Lung (tissue), 12 donors: Measurements from ENCODE around the gene MRM2. TPM values are rescaled to one million over a fixed set of nuclear protein-coding genes. Genes with fewer than 3 reads are reported as not detected.

ENCODE experiments used
- ATAC-seq: fragments of 200-7000 bp; cut with Tn5 transposase; one replicate; pipeline ENCODE4 v1.9.1; 2020; ENCODE audit warnings: moderate number of reproducible peaks; ENCODE audit not compliant: insufficient read depth, low FRiP score
- DNase-seq, 3 donors: peaks; one replicate each; pipeline ENCODE4 v3.0.0-alpha.2; 2013 to 2017
- H3K27ac ChIP-seq, 2 donors: one replicate each; pipeline ENCODE4 v1.5.1; 2013; ENCODE audit warnings: mild to moderate bottlenecking in 2 of 2, moderate library complexity in 2 of 2, control low read depth in 1 of 2, inconsistent platforms in 1 of 2, low read depth in 1 of 2, low read length in 1 of 2
- H3K27me3 ChIP-seq, 3 donors: one replicate each; pipeline ENCODE4 v1.5.1; 2013; ENCODE audit warnings: low read length in 2 of 3; ENCODE audit not compliant: control insufficient read depth in 3 of 3, insufficient read depth in 3 of 3
- H3K36me3 ChIP-seq, 4 donors: one replicate each; pipeline ENCODE4 v1.5.1; 2013; ENCODE audit warnings: low read length in 4 of 4, mild to moderate bottlenecking in 1 of 4, moderate library complexity in 1 of 4; ENCODE audit not compliant: control insufficient read depth in 4 of 4, insufficient read depth in 4 of 4
- H3K4me1 ChIP-seq, 5 donors: one replicate each; pipeline ENCODE4 v1.5.1; 2013; ENCODE audit warnings: low read length in 5 of 5, mild to moderate bottlenecking in 2 of 5, moderate library complexity in 1 of 5; ENCODE audit not compliant: control insufficient read depth in 5 of 5, insufficient read depth in 5 of 5
- H3K4me3 ChIP-seq: one replicate; pipeline ENCODE4 v1.5.1; 2013; ENCODE audit warnings: mild to moderate bottlenecking, control low read depth, moderate library complexity
- H3K9ac ChIP-seq, 2 donors: one replicate each; pipeline ENCODE4 v1.5.1; 2013; ENCODE audit warnings: low read length in 2 of 2, control low read depth in 1 of 2; ENCODE audit not compliant: insufficient read depth in 1 of 2
- H3K9me3 ChIP-seq, 4 donors: one replicate each; pipeline ENCODE4 v1.5.1; 2013; ENCODE audit warnings: low read length in 3 of 4, mild to moderate bottlenecking in 1 of 4, moderate library complexity in 1 of 4; ENCODE audit not compliant: control insufficient read depth in 4 of 4, insufficient read depth in 3 of 4
- WGBS, 2 donors: extraction: QIAGEN DNeasy Blood & Tissue Kit; methylation state at CpG; one replicate each; pipeline ENCODE4 v1.1.7; 2013; 5-methylcytosine and 5-hydroxymethylcytosine counted together
- polyA plus RNA-seq, 2 donors: library from polyadenylated mRNA; stranded (reverse); fragments of 200-250 nt; gene quantifications; one replicate each; pipeline ENCODE4 v1.2.1, GENCODE V29; 2013
- total RNA-seq, 2 donors: library from RNA; depleted of rRNA in 1 of 2; stranded (reverse); fragments of >200 nt in 1 of 2; gene quantifications; one replicate each; pipeline ENCODE4 v1.2.1, GENCODE V29; 2014 to 2021
- TF ChIP-seq, protein P1 (sequence below): IDR thresholded peaks from 2 replicates; pipeline ENCODE4 v1.5.1; 2012; ENCODE audit warnings: mild to moderate bottlenecking; ENCODE audit errors: control extremely low read depth, extremely low read depth
- donor health status: control.
- donor health status: control.
- donor health status: Bipolar disorder and iron deficiency.
- donor health status: healthy.
- donor health status: DM: yes; HTN: yes; CAD: no.

MRM2 gene
- total and polyA plus RNA-seq, 4 donors, result 18.7 to 25.5 (median 23.1) TPM

DNA sequence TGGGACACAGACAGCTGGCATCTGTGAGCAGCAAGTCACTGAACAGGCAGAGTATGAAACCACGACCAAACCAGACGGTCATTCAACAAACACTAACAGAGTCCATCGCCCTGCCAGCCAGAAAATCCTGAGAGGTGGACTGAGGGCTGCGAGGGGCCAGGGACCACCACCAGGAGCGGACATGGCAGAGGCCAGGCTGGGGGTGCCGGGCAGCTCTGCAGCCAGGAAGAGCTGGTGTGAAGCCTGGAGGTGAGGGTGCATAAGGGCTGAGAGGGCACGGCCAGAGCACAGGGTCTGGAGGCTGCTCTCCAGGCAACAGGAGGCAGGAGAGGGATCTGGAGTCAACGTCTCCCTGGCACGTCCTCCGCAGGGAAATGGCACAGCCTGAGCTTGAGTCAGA lies 24.8 kb downstream of the MRM2 start:
- WGBS, 2 donors, result 90 to 98% methylated on average over 10 of the region's 10 CpGs
- no peaks in the 10 kb centered on the region for H3K27me3 ChIP-seq
- H3K9me3 ChIP-seq, result peaks cover 0 to 4% (median 0%) of the 10 kb centered on the region in 4 donors
- no peak overlapping the region for H3K4me3 ChIP-seq
- ATAC-seq (no peak), DNase-seq (no peak)
- no peak overlapping the region for H3K9ac ChIP-seq
- H3K4me1 ChIP-seq, result no peaks in the 10 kb centered on the region
- H3K36me3 ChIP-seq, result peaks cover 7 to 78% (median 38%) of the 10 kb centered on the region in 4 donors
- H3K27ac ChIP-seq, result no peak overlapping the region
- TF ChIP-seq, protein P1, sequence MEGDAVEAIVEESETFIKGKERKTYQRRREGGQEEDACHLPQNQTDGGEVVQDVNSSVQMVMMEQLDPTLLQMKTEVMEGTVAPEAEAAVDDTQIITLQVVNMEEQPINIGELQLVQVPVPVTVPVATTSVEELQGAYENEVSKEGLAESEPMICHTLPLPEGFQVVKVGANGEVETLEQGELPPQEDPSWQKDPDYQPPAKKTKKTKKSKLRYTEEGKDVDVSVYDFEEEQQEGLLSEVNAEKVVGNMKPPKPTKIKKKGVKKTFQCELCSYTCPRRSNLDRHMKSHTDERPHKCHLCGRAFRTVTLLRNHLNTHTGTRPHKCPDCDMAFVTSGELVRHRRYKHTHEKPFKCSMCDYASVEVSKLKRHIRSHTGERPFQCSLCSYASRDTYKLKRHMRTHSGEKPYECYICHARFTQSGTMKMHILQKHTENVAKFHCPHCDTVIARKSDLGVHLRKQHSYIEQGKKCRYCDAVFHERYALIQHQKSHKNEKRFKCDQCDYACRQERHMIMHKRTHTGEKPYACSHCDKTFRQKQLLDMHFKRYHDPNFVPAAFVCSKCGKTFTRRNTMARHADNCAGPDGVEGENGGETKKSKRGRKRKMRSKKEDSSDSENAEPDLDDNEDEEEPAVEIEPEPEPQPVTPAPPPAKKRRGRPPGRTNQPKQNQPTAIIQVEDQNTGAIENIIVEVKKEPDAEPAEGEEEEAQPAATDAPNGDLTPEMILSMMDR, result no peak

DNA sequence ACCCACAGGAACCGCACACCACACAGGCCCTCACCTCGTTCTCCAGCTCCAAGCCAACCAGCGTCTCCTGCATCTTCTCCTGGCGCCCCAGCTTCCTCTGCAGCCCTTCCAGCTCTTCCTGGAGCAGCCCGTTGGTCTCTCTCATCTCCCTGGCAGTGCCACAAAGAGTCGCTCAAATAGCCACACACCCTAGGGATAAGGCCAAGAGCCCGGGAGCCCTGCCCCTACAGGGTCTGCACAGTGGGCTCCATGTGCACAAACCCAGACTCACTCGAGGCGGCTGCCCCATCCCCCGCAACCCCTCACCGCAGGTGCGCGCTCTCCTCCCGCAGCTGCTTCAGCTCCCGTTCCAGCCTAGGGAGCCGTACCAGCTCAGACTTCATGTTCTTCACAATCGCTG lies 26.2 kb downstream of the MRM2 start:
- ATAC-seq (no peak), DNase-seq (no peak)
- H3K4me1 ChIP-seq, result no peaks in the 10 kb centered on the region
- H3K27me3 ChIP-seq, result no peaks in the 10 kb centered on the region
- no peak overlapping the region for H3K27ac ChIP-seq
- peaks cover 9 to 78% (median 37%) of the 10 kb centered on the region in 4 donors for H3K36me3 ChIP-seq
- 89 to 94% methylated on average over 17 of the region's 17 CpGs for WGBS, 2 donors
- H3K9me3 ChIP-seq, result peaks cover 0 to 4% (median 0%) of the 10 kb centered on the region in 4 donors
- no peak overlapping the region for H3K4me3 ChIP-seq
- H3K9ac ChIP-seq, result no peak overlapping the region
- TF ChIP-seq, protein P1, result no peak

DNA sequence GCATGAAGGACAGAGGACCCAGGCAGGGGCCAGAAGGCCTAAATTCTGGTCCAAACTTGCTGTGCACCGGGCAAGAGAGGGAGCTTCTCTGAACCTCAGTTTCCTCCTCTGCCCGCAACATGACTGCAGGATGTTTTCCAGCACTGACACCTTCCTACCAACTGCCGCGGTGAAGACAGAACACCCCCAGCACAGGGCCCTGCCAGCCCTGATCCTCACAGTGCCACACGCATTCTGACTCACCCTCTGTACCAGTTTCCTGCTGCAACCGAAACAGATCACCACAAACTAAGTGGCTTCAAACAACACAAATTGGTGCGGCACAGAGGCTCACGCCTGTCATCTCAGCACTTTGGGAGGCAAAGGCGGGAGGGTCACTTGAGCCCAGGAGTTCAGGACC lies 27.4 kb downstream of the MRM2 start:
- H3K9me3 ChIP-seq, result peaks cover 0 to 4% (median 0%) of the 10 kb centered on the region in 4 donors
- H3K27ac ChIP-seq, result peak overlapping the region in 1 of 2 donors; percentile 75
- no peak overlapping the region for H3K9ac ChIP-seq
- H3K36me3 ChIP-seq, result peaks cover 9 to 76% (median 39%) of the 10 kb centered on the region in 4 donors
- TF ChIP-seq, protein P1, result no peak
- H3K4me1 ChIP-seq, result no peaks in the 10 kb centered on the region
- ATAC-seq (no peak), DNase-seq (no peak)
- WGBS, 2 donors, result 74 to 82% methylated on average over 9 of the region's 9 CpGs
- no peak overlapping the region for H3K4me3 ChIP-seq
- H3K27me3 ChIP-seq, result no peaks in the 10 kb centered on the region

DNA sequence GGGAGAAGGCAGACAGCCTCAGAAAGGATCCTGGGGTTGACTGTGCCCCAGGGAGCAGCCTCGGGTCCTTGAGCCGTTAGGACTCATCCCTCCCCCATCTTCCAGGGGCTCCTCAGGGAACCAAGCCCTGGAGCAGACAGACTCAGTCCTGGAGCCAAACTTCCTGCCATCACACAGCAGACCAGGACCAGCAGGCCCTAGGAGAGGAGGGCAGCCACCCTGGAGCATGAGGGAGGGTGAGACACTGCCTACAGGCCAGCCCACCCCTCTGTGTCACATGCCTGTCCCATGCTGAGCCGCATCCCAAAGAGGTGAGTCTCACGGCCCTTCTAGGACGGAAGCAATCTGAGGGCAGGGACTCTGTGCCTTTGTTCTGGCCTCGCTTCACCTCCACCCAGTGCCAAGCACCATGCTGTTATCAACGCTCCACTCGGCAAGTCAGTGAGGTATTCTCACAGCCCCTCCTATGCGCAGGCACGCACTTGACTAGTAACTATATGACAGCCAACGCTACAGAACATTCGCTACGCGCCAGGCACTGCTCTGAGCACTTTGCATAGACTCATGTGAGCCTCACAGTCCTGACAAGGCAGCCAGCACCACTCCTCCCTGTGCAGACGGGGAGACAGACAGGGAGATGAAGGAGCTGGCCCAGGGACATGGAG lies 28.3 kb downstream of the MRM2 start:
- ATAC-seq, result no peak
- TF ChIP-seq, protein P1, result no peak
- Histone ChIP-seq H3K9me3 (peaks cover 0 to 4% (median 0%) of the 10 kb centered on the region in 4 donors), H3K4me1 (no peaks in the 10 kb centered on the region), H3K9ac (no peak overlapping the region), H3K4me3 (no peak overlapping the region), H3K27ac (peak overlapping the region in 1 of 2 donors; percentile 75), H3K27me3 (no peaks in the 10 kb centered on the region), H3K36me3 (peaks cover 9 to 70% (median 42%) of the 10 kb centered on the region in 4 donors)
- 94 to 95% methylated on average over 15 of the region's 15 CpGs for WGBS, 2 donors
- DNase-seq, result no peak
